Panc1 (cell line): ENCODE measurements around the gene LHFPL4.

Experiments used
- POLR2AphosphoS5 ChIP-seq: IDR thresholded peaks from 2 replicates; pipeline ENCODE4 v1.6.1; 2012; ENCODE audit warnings: mild to moderate bottlenecking, low read depth, low read length, moderate library complexity
- TF ChIP-seq, protein P1 (sequence below): fragments of 450-650 bp; IDR thresholded peaks from 2 replicates; pipeline ENCODE4 v1.5.1; 2017; ENCODE audit warnings: mild to moderate bottlenecking

DNA sequence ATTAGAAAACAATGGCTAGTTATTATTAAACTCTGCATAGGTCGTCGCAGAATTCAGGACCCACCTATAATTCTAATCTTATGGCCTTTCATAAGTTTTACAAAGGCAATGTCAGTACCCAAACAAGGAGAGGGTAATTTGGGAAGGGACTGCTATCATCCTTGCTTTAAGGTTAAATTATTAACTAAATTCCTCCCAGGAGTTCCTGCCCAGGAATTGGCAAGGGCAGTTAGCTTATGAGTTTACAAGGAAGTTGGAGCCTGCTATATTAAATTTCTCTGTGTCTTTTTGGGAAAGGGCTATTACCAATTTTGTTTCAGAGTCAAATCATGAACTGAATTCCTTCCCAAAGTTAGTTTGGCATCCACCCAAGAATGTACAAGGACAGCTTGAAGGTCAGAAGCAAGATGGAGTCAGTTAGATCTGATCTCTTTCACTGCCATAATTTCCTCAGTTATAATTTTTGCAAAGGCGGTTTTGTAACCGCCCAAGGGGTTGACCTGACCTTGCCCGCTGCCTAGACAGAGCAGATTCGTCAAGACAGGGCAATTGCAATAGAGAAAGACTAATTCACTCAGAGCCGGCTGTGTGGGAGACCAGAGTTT, 45.3 kb upstream of the LHFPL4 start:
- TF ChIP-seq, protein P1, sequence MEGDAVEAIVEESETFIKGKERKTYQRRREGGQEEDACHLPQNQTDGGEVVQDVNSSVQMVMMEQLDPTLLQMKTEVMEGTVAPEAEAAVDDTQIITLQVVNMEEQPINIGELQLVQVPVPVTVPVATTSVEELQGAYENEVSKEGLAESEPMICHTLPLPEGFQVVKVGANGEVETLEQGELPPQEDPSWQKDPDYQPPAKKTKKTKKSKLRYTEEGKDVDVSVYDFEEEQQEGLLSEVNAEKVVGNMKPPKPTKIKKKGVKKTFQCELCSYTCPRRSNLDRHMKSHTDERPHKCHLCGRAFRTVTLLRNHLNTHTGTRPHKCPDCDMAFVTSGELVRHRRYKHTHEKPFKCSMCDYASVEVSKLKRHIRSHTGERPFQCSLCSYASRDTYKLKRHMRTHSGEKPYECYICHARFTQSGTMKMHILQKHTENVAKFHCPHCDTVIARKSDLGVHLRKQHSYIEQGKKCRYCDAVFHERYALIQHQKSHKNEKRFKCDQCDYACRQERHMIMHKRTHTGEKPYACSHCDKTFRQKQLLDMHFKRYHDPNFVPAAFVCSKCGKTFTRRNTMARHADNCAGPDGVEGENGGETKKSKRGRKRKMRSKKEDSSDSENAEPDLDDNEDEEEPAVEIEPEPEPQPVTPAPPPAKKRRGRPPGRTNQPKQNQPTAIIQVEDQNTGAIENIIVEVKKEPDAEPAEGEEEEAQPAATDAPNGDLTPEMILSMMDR, result no peak
- TF ChIP-seq POLR2AphosphoS5, result no peak
